Progenitor cell of endocrine pancreas (in vitro differentiated cells): ENCODE data around the gene RAB1A. TPM values are rescaled to one million over a fixed set of nuclear protein-coding genes. Genes with fewer than 3 reads are reported as not detected.

Source experiments
- DNase-seq: peaks from one replicate; pipeline ENCODE4 v3.0.0; 2021; ENCODE audit warnings: low spot score; ENCODE audit not compliant: unreplicated experiment
- H3K27ac Mint-ChIP-seq: 2 replicates; pipeline ENCODE4 v1.8.0; 2021; ENCODE audit warnings: mild to moderate bottlenecking, moderate library complexity, mixed read lengths
- H3K27me3 Mint-ChIP-seq: 2 replicates; pipeline ENCODE4 v1.8.0; 2021; ENCODE audit warnings: mixed read lengths
- H3K36me3 Mint-ChIP-seq: 2 replicates; pipeline ENCODE4 v1.8.0; 2022; ENCODE audit warnings: mixed read lengths; ENCODE audit not compliant: insufficient read depth
- H3K4me1 Mint-ChIP-seq: 2 replicates; pipeline ENCODE4 v1.8.0; 2021; ENCODE audit warnings: low read depth, mixed read lengths
- H3K4me3 Mint-ChIP-seq: 2 replicates; pipeline ENCODE4 v1.8.0; 2021; ENCODE audit warnings: low read depth, mild to moderate bottlenecking, moderate library complexity, mixed read lengths
- H3K9me3 Mint-ChIP-seq: 2 replicates; pipeline ENCODE4 v1.8.0; 2021; ENCODE audit warnings: low read depth, mixed read lengths
- total RNA-seq: library from RNA; stranded (reverse); gene quantifications from 2 replicates; pipeline ENCODE4 v1.2.1, GENCODE V29; 2021
- TF ChIP-seq, protein P1 (sequence below): fragments of 200-600 bp; sonication (generic); IDR thresholded peaks from one replicate; pipeline ENCODE4 v1.5.0; 2021; ENCODE audit warnings: antibody characterized with exemption, mild to moderate bottlenecking; ENCODE audit not compliant: unreplicated experiment

The RAB1A gene
- total RNA-seq, 1 donor from 2014 or later: 134 TPM

DNA sequence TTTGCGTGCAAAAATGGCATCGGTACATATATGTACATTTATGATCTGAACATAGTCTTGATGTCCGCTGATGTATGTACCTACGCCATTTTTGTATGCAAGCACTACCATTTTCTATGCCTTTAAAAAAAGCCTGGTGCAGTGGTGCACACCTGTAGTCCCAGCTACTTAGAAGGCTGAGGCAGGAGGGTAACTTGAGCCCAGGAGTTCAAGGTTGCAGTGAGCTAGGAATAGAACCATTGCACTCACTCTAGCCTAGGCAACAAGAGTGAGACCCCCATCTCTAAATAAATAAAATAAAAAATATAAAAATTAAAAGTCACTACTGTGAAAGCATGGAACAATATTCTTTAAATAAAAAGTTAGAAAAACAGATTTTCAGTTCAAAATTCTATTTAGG is 16.7 kb downstream of the RAB1A start:
- H3K4me1 Mint-ChIP-seq: peaks cover 6% of the 10 kb centered on the region
- no peak overlapping the region for H3K27ac Mint-ChIP-seq
- peaks cover 8% of the 10 kb centered on the region for H3K36me3 Mint-ChIP-seq
- TF ChIP-seq, protein P1, sequence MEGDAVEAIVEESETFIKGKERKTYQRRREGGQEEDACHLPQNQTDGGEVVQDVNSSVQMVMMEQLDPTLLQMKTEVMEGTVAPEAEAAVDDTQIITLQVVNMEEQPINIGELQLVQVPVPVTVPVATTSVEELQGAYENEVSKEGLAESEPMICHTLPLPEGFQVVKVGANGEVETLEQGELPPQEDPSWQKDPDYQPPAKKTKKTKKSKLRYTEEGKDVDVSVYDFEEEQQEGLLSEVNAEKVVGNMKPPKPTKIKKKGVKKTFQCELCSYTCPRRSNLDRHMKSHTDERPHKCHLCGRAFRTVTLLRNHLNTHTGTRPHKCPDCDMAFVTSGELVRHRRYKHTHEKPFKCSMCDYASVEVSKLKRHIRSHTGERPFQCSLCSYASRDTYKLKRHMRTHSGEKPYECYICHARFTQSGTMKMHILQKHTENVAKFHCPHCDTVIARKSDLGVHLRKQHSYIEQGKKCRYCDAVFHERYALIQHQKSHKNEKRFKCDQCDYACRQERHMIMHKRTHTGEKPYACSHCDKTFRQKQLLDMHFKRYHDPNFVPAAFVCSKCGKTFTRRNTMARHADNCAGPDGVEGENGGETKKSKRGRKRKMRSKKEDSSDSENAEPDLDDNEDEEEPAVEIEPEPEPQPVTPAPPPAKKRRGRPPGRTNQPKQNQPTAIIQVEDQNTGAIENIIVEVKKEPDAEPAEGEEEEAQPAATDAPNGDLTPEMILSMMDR: no peak
- DNase-seq: no peak
- peaks cover 3% of the 10 kb centered on the region for H3K9me3 Mint-ChIP-seq
- no peaks in the 10 kb centered on the region for H3K27me3 Mint-ChIP-seq
- H3K4me3 Mint-ChIP-seq: no peak overlapping the region

DNA sequence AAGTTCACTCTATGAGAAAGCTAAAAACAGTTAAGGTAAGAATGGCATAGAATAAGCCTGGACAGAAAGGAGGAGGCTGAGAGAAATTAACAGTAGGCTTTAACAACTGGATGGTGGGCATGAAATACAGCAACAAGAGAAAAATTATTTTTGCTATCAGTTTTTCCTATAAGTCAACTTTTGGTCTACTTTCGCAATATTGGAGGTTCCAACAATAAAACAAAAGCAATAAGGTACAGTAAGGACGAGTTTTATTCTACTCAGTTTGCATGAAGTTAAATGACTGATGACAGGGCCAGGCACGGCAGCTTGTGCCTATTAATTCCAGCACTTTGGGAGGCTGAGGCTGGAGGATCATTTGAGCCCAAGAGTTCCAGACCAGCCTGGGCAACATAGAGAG is 17.3 kb downstream of the RAB1A start:
- TF ChIP-seq, protein P1: no peak
- Mint-ChIP-seq H3K27ac (no peak overlapping the region), H3K9me3 (peaks cover 3% of the 10 kb centered on the region), H3K4me3 (no peak overlapping the region), H3K36me3 (peaks cover 8% of the 10 kb centered on the region), H3K4me1 (peaks cover 6% of the 10 kb centered on the region), H3K27me3 (no peaks in the 10 kb centered on the region)
- no peak for DNase-seq

DNA sequence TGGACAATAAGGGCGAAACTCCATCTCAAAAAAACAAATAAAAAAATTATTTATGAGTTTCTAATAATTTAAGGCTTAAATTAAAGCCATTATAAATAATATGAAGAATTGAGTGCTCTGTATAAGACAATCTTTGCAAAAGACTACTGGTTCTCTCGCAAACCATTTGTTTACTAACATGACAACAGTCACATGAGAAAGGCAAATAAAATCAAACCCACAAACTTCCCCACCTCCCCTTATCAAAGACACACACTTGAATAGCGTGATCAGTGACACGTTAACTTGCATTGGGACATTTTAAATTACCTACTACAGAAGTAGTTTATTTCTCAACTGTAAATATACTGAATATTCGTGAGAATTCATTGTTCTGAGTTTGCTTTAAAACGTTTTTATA is 21.1 kb downstream of the RAB1A start:
- Mint-ChIP-seq H3K27me3 (no peaks in the 10 kb centered on the region), H3K4me3 (no peak overlapping the region), H3K36me3 (peaks cover 5% of the 10 kb centered on the region), H3K9me3 (no peaks in the 10 kb centered on the region), H3K4me1 (peaks cover 8% of the 10 kb centered on the region), H3K27ac (no peak overlapping the region)
- no peak for DNase-seq
- TF ChIP-seq, protein P1: no peak

DNA sequence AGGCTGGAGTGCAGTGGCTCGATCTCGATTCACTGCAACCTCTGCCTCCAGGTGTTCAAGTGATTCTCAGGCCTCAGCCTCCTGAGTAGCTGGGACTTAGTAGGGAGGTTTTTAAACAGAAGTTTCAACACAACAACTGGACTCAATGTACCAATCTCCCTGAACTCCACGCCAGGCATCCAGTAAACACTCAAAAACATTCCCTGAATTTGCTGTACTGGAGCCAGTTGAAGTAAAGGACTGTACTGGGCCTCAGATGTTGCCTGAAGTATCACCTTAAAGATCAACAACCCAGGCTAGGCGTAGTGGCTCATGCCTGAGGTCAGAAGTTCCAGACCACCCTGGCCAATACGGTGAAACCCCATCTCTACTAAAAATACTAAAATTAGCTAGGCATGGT is 22.4 kb downstream of the RAB1A start:
- Mint-ChIP-seq H3K4me1 (peaks cover 8% of the 10 kb centered on the region), H3K4me3 (no peak overlapping the region), H3K9me3 (no peaks in the 10 kb centered on the region), H3K27ac (no peak overlapping the region), H3K27me3 (no peaks in the 10 kb centered on the region), H3K36me3 (peaks cover 5% of the 10 kb centered on the region)
- TF ChIP-seq, protein P1: no peak
- no peak for DNase-seq

DNA sequence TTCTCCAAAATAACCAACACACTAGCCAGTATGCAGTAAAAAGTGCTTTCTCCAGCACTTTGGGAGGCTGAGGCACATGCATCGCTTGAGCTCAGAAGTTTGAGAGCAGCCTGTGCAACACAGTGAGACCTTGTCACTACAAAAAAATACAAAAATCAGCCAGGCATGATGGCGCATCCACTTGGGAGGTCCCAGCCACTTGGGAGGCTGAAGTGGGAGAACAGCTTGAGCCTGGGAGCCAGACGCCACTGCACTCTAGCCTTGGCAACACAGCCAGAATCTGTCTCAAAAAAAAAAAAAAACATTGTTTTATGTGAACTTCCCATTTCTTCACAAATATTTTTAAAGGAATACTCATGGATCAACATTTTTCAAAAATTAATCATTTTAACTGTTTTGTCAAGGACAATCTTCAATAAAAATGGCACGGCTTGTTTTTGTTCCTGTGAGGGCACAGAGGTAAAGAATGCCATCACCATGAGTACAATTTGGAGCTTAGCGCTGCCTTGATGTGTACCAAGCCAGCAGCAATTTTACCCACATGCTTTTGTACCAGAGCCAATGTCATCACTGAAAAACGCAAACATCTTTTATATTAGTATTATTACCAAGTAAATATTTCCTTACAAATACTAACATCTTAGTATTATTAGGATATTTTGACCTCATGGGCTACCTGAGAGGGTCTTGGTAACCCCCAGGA is 26.7 kb downstream of the RAB1A start:
- Mint-ChIP-seq H3K27ac (no peak overlapping the region), H3K27me3 (no peaks in the 10 kb centered on the region), H3K36me3 (peaks cover 13% of the 10 kb centered on the region), H3K4me3 (no peak overlapping the region), H3K9me3 (no peaks in the 10 kb centered on the region), H3K4me1 (peaks cover 1% of the 10 kb centered on the region)
- TF ChIP-seq, protein P1: no peak
- DNase-seq: no peak
